PC-9 (cell line): ENCODE results near the gene NFKB1. TPM values are rescaled to one million over a fixed set of nuclear protein-coding genes. Genes with fewer than 3 reads are reported as not detected.

ENCODE experiments used
- BruUV-seq: library from RNA; stranded (reverse); fragments of 400-500 nt; replicated peaks from 2 replicates; lab custom pipeline; 2021; lab: Mats Ljungman, UMichigan
- CTCF ChIA-PET: fragments of 300-600 bp; sonication (Branson Sonifier 250); formaldehyde crosslinking; loops from one replicate; lab custom pipeline; 2022; ENCODE audit warnings: antibody characterized with exemption; lab: Charles Lee
- POLR2A ChIA-PET: fragments of 300-600 bp; sonication (Branson Sonifier 250); formaldehyde crosslinking; loops from one replicate; lab custom pipeline; 2022; ENCODE audit warnings: antibody characterized with exemption; ENCODE audit not compliant: unreplicated experiment; lab: Charles Lee
- DNase-seq, 2 experiments: peaks; one replicate each; pipeline versions ENCODE4 v3.0.0 to v3.0.0-alpha.2; 2015 to 2022; ENCODE audit warnings: mixed read lengths in 1 of 2
- H2AFZ ChIP-seq: fragments of 200-600 bp; sonication (generic); 2 replicates; pipeline ENCODE4 v1.8.1; 2017; ENCODE audit warnings: antibody characterized with exemption
- H3F3A ChIP-seq: fragments of 200-600 bp; sonication (generic); 2 replicates; pipeline ENCODE4 v1.8.1; 2017; ENCODE audit warnings: antibody characterized with exemption, mild to moderate bottlenecking, low read depth; ENCODE audit not compliant: insufficient read depth
- H3K27ac ChIP-seq: fragments of 200-600 bp; sonication (generic); 2 replicates; pipeline ENCODE4 v1.6.1; 2016; ENCODE audit warnings: mixed run types
- H3K27me3 ChIP-seq: fragments of 200-600 bp; sonication (generic); 2 replicates; pipeline ENCODE4 v1.6.1; 2016; ENCODE audit warnings: low read depth, mixed run types; ENCODE audit not compliant: insufficient read depth
- H3K36me3 ChIP-seq: fragments of 200-600 bp; sonication (generic); 2 replicates; pipeline ENCODE4 v1.6.1; 2016; ENCODE audit warnings: low read depth, mixed run types
- H3K4me1 ChIP-seq: fragments of 200-600 bp; sonication (generic); replicated peaks from 2 replicates; pipeline ENCODE4 v1.6.1; 2016; ENCODE audit warnings: mixed run types; ENCODE audit not compliant: insufficient read depth
- H3K4me2 ChIP-seq: fragments of 200-600 bp; sonication (generic); 2 replicates; pipeline ENCODE4 v1.6.1; 2017; ENCODE audit warnings: mixed run types
- H3K4me3 ChIP-seq: fragments of 200-600 bp; sonication (generic); 2 replicates; pipeline ENCODE4 v1.6.1; 2016; ENCODE audit warnings: mixed run types
- H3K79me2 ChIP-seq: fragments of 200-600 bp; sonication (generic); 2 replicates; pipeline ENCODE4 v1.6.1; 2017; ENCODE audit warnings: low read depth, mixed run types
- H3K9me2 ChIP-seq: fragments of 200-600 bp; sonication (generic); 2 replicates; pipeline ENCODE4 v1.8.1; 2017; ENCODE audit warnings: mild to moderate bottlenecking; ENCODE audit not compliant: insufficient read depth
- H3K9me3 ChIP-seq: fragments of 200-600 bp; sonication (generic); 2 replicates; pipeline ENCODE4 v1.8.1; 2016; ENCODE audit warnings: low read depth; ENCODE audit not compliant: insufficient read depth
- H4K20me1 ChIP-seq: fragments of 200-600 bp; sonication (generic); 2 replicates; pipeline ENCODE4 v1.8.1; 2017; ENCODE audit not compliant: insufficient read depth
- EZH2 ChIP-seq: fragments of 200-600 bp; sonication (generic); IDR thresholded peaks from 2 replicates; pipeline ENCODE4 v1.8.0; 2017; ENCODE audit warnings: antibody characterized with exemption, low read depth
- intact Hi-C: fragments of 100-400 bp; cut with micrococcal nuclease; formaldehyde crosslinking; loops from one replicate; pipeline ENCODE4 v1.10.0; 2022; ENCODE audit not compliant: unreplicated experiment
- total RNA-seq: library from RNA; stranded (reverse); gene quantifications from 2 replicates; pipeline ENCODE4 v1.2.3, GENCODE V29; 2021
- TF ChIP-seq, protein P1 (sequence below): fragments of 200-600 bp; sonication (generic); conservative IDR thresholded peaks from 2 replicates; pipeline ENCODE4 v1.6.1; 2017; ENCODE audit warnings: mixed run types, antibody characterized with exemption, mild to moderate bottlenecking, moderate library complexity

The NFKB1 gene
- total RNA-seq, 1 experiment from 2014 or later, result 11.6 TPM

DNA sequence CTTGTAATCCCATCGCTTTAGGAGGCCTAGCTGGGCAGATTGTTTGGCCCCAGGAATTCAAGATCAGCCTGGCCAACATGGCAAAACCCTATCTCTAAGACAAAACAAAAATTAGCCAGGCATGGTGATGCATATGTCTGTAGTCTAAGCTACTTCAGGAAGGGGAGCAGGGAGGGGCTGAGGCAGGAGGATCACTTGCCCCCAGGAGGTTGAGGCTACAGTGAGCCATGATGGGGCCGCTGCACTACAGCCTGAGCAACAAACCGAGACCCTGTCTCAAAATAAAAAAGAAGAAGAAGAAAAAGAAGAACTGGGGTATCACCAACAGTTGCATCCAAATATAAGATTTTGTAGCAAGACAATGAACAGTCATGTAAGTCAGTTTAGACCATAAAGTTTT, 47.3 kb upstream of the NFKB1 start:
- H3F3A ChIP-seq, result no peaks in the 10 kb centered on the region
- H3K9me2 ChIP-seq, result no peaks in the 10 kb centered on the region
- no peaks in the 10 kb centered on the region for H4K20me1 ChIP-seq
- BruUV-seq, result no TSS peak
- no peaks in the 10 kb centered on the region for H3K9me3 ChIP-seq
- intact Hi-C loops, result loop anchor here (5.0 kb wide), 1 partner anchor 638 kb away; no protein-coding TSS in a partner anchor
- H3K27ac ChIP-seq, result no peak overlapping the region
- H3K4me3 ChIP-seq, result no peak overlapping the region
- TF ChIP-seq EZH2, result no peak
- TF ChIP-seq, protein P1, sequence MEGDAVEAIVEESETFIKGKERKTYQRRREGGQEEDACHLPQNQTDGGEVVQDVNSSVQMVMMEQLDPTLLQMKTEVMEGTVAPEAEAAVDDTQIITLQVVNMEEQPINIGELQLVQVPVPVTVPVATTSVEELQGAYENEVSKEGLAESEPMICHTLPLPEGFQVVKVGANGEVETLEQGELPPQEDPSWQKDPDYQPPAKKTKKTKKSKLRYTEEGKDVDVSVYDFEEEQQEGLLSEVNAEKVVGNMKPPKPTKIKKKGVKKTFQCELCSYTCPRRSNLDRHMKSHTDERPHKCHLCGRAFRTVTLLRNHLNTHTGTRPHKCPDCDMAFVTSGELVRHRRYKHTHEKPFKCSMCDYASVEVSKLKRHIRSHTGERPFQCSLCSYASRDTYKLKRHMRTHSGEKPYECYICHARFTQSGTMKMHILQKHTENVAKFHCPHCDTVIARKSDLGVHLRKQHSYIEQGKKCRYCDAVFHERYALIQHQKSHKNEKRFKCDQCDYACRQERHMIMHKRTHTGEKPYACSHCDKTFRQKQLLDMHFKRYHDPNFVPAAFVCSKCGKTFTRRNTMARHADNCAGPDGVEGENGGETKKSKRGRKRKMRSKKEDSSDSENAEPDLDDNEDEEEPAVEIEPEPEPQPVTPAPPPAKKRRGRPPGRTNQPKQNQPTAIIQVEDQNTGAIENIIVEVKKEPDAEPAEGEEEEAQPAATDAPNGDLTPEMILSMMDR, result no peak
- H3K27me3 ChIP-seq, result no peaks in the 10 kb centered on the region
- H3K4me2 ChIP-seq, result no peak overlapping the region
- ChIA-PET POLR2A (no interaction called here), CTCF (no interaction called here)
- H3K79me2 ChIP-seq, result no peaks in the 10 kb centered on the region
- DNase-seq, result no peak
- H2AFZ ChIP-seq, result no peak overlapping the region
- no peaks in the 10 kb centered on the region for H3K4me1 ChIP-seq
- no peaks in the 10 kb centered on the region for H3K36me3 ChIP-seq

DNA sequence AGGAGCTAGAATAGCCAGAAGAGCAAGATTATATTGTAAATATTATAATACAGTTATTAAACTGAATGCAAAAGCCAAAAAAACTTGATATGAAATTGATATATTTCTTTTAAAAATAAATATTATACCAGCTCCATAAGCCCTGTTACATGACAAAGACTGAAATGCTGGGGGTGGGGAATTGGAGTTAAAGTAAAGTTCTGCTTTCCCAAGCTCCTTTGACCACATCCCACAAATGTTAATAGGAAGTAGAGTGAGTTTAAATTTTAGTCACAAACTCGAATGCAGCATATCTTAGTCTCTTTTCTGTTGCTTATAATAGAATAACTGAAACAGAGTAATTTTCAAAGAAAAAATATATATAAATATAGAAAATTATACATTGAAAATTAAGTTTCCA, 46.9 kb upstream of the NFKB1 start:
- ChIA-PET CTCF (no interaction called here), POLR2A (interaction anchor here (0.6 kb wide), 1 partner anchor 437 kb away, joined by 4 read pairs; no protein-coding TSS in a partner anchor)
- Histone ChIP-seq H3K4me1 (no peaks in the 10 kb centered on the region), H2AFZ (no peak overlapping the region), H3K9me3 (no peaks in the 10 kb centered on the region), H3K27me3 (no peaks in the 10 kb centered on the region), H3K9me2 (no peaks in the 10 kb centered on the region), H3K4me2 (no peak overlapping the region), H3K27ac (no peak overlapping the region), H3K36me3 (no peaks in the 10 kb centered on the region), H3F3A (no peaks in the 10 kb centered on the region), H3K4me3 (no peak overlapping the region), H4K20me1 (no peaks in the 10 kb centered on the region), H3K79me2 (no peaks in the 10 kb centered on the region)
- no peak for TF ChIP-seq EZH2
- TF ChIP-seq, protein P1, result no peak
- DNase-seq, result no peak
- no TSS peak for BruUV-seq
- intact Hi-C loops, result loop anchor here (5.0 kb wide), 1 partner anchor 638 kb away; no protein-coding TSS in a partner anchor

DNA sequence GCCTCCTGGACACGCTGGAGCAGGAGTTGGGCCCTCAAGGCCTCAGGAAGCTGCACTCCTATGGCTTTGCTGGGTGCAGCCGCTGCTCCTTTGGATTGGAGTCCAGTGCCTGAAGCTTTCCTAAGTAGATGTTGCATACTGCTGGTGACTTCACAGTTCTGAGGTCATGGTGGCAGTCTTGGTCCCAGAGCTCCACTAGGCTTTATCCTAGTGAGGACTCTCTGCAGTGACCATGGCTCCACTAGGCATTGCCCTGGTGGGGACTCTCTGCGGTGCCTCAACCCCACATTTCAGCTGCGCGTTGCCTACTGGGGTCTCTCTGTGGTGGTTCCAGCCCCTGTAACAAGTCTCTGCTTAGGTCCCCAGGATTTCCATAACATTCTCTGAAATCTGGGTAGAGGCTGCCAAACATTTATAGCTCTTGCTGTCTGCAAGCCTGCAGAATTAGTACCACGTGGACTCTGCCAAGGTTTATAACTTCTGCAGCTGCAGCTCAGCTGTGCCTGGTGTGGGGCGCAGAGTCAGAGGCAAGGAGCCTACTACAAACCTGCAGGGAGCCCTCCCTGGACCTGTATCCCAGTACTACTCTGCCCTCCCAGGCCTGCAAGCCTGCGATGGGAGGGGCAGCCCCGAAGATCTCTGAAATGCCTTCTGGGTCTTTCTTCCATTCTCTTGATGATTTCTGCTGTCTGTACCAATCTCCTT, 46.0 kb upstream of the NFKB1 start:
- POLR2A ChIA-PET, result no interaction called here
- no peak for DNase-seq
- H4K20me1 ChIP-seq, result no peaks in the 10 kb centered on the region
- no peaks in the 10 kb centered on the region for H3K36me3 ChIP-seq
- H3K79me2 ChIP-seq, result no peaks in the 10 kb centered on the region
- H3K27me3 ChIP-seq, result no peaks in the 10 kb centered on the region
- CTCF ChIA-PET, result no interaction called here
- no peaks in the 10 kb centered on the region for H3F3A ChIP-seq
- H3K4me1 ChIP-seq, result no peaks in the 10 kb centered on the region
- H3K9me3 ChIP-seq, result no peaks in the 10 kb centered on the region
- intact Hi-C loops, result loop anchor here (5.0 kb wide), 1 partner anchor 637 kb away; no protein-coding TSS in a partner anchor
- no peak for TF ChIP-seq EZH2
- TF ChIP-seq, protein P1, result no peak
- no peak overlapping the region for H3K4me2 ChIP-seq
- H3K4me3 ChIP-seq, result no peak overlapping the region
- BruUV-seq, result no TSS peak
- no peak overlapping the region for H2AFZ ChIP-seq
- H3K9me2 ChIP-seq, result no peaks in the 10 kb centered on the region
- H3K27ac ChIP-seq, result no peak overlapping the region
